OCI-LY1 (cell line): ENCODE results near the gene MAP2.

Experiments used
- EZH2 ChIP-seq: fragments of 200-600 bp; sonication (generic), shearing (Covaris generic); IDR thresholded peaks from 2 replicates; pipeline ENCODE4 v1.8.0; 2017; ENCODE audit warnings: borderline replicate concordance, mixed run types, mild to moderate bottlenecking, antibody characterized with exemption, low read length, moderate library complexity, mixed read lengths
- TF ChIP-seq, protein P1 (sequence below): fragments of 200-600 bp; sonication (generic), shearing (Covaris generic); IDR thresholded peaks from 2 replicates; pipeline ENCODE4 v1.5.1; 2017; ENCODE audit warnings: mild to moderate bottlenecking, antibody characterized with exemption, low read length, moderate library complexity, mixed read lengths

DNA sequence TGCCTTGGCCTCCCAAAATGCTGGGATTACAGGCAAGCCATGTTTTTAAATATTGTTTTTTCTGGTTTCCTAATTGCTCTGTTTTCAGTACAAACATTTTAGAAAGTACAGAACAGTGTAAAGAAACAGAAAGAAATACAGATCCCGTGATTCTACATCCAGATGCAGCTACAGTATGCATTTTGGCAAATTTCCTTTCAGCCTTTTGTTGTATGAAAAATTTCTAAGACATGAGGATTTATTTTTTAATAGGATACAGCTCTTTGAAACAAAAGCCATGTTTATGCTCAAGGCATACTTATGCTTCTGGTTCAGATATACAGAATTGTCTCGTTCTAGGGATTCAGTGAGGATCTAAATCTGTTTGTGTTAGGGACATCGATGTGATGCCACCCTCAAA is 109.5 kb downstream of the MAP2 start:
- TF ChIP-seq, protein P1, sequence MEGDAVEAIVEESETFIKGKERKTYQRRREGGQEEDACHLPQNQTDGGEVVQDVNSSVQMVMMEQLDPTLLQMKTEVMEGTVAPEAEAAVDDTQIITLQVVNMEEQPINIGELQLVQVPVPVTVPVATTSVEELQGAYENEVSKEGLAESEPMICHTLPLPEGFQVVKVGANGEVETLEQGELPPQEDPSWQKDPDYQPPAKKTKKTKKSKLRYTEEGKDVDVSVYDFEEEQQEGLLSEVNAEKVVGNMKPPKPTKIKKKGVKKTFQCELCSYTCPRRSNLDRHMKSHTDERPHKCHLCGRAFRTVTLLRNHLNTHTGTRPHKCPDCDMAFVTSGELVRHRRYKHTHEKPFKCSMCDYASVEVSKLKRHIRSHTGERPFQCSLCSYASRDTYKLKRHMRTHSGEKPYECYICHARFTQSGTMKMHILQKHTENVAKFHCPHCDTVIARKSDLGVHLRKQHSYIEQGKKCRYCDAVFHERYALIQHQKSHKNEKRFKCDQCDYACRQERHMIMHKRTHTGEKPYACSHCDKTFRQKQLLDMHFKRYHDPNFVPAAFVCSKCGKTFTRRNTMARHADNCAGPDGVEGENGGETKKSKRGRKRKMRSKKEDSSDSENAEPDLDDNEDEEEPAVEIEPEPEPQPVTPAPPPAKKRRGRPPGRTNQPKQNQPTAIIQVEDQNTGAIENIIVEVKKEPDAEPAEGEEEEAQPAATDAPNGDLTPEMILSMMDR = no peak
- TF ChIP-seq EZH2 = no peak
